Tongue (tissue), 2 donors: ENCODE results near the gene TMSB4Y. TPM values are rescaled to one million over a fixed set of nuclear protein-coding genes. Genes with fewer than 3 reads are reported as not detected.
A peak's percentile ranks its signal among the peaks of the same experiment; 100 is the strongest.

Experiments
- DNase-seq: peaks from one replicate; pipeline ENCODE4 v3.0.0-alpha.2; 2015
- total RNA-seq: library from RNA; depleted of rRNA; stranded (reverse); fragments of >200 nt; gene quantifications from one replicate; pipeline ENCODE4 v1.2.3, GENCODE V29; 2014

The TMSB4Y gene
- not detected for total RNA-seq

GRCh38 chrY:13703568-13703968 lies at the start of gene TMSB4Y:
Gene TMSB4Y, plus strand, starts transcription at chrY:13703899.
- peak; percentile 86 for DNase-seq

GRCh38 chrY:13664162-13664561 lies 39.5 kb upstream of the TMSB4Y start:
- no peak for DNase-seq

GRCh38 chrY:13671122-13671521 lies 32.6 kb upstream of the TMSB4Y start:
- no peak for DNase-seq

- DNase-seq: no peak
Observed at GRCh38 chrY:13702276-13702675, 1.4 kb upstream of the TMSB4Y start.

- DNase-seq: peak; percentile 59
Observed at GRCh38 chrY:13704121-13704930, 627 bp downstream of the TMSB4Y start.

GRCh38 chrY:13705197-13705596 lies 1.5 kb downstream of the TMSB4Y start:
- DNase-seq: peak; percentile 25

GRCh38 chrY:13708038-13708437 lies 4.3 kb downstream of the TMSB4Y start:
- DNase-seq: no peak

GRCh38 chrY:13718996-13719395 lies 15.3 kb downstream of the TMSB4Y start:
- no peak for DNase-seq

GRCh38 chrY:13729517-13729916 lies 25.8 kb downstream of the TMSB4Y start:
- DNase-seq: no peak

- DNase-seq: peak; percentile 58
Observed at GRCh38 chrY:13738618-13739017, 34.9 kb downstream of the TMSB4Y start.

GRCh38 chrY:13751289-13752071 lies 47.8 kb downstream of the TMSB4Y start:
- peak; percentile 38 for DNase-seq

- DNase-seq: no peak
Observed at GRCh38 chrY:13754661-13755060, 51.0 kb downstream of the TMSB4Y start.

Other genes with a start within 250 kb of the TMSB4Y start
- not detected for gene UTY, start 223.9 kb upstream of the TMSB4Y start, total RNA-seq